GM19239 (cell line): ENCODE data around the gene FAM219A.
"Not testable (repeated sequence)": the region's sequence is repeated elsewhere in the genome, so short reads cannot be mapped to it uniquely, and the experiment has no call there.

ENCODE experiments used
- DNase-seq: peaks from one replicate; pipeline ENCODE4 v3.0.0; 2011; ENCODE audit warnings: low spot score; ENCODE audit not compliant: insufficient read length
- FAIRE-seq: peaks from 2 replicates; lab custom pipeline; 2011; peaks lifted over from hg19 to GRCh38; lab: Jason Lieb, UNC

Gene FAM219A

GRCh38 chr9:34380511-34381315, 77.7 kb downstream of the FAM219A start:
- FAIRE-seq: peak; percentile 81

GRCh38 chr9:34380034-34380510, 78.3 kb downstream of the FAM219A start:
- FAIRE-seq (no peak), DNase-seq (no peak)

More at GRCh38 chr9:34380511-34381315, 77.7 kb downstream of the FAM219A start:
- peak; percentile 82 for DNase-seq

GRCh38 chr9:34379334-34380033, 78.9 kb downstream of the FAM219A start:
- DNase-seq: peak; percentile 79
- FAIRE-seq: peak; percentile 87

GRCh38 chr9:34378376-34379060, 79.9 kb downstream of the FAM219A start:
- FAIRE-seq (no peak), DNase-seq (no peak)

GRCh38 chr9:34377404-34377746, 81.0 kb downstream of the FAM219A start:
- DNase-seq (no peak), FAIRE-seq (no peak)

GRCh38 chr9:34376596-34377403, 81.6 kb downstream of the FAM219A start, which contains the start of gene MYORG:
Gene MYORG (minus strand): TSS chr9:34376898. CDS start chr9:34372943, 3,955 bp downstream.
- DNase-seq (peak; percentile 97), FAIRE-seq (peak; percentile 100)

GRCh38 chr9:34375901-34376595, 82.3 kb downstream of the FAM219A start:
- FAIRE-seq (peak; percentile 84), DNase-seq (peak; percentile 78)

- DNase-seq (no peak), FAIRE-seq (no peak)
Measured at GRCh38 chr9:34374905-34375552, 83.3 kb downstream of the FAM219A start.

- DNase-seq (no peak), FAIRE-seq (no peak)
Measured at GRCh38 chr9:34374339-34374738, 84.0 kb downstream of the FAM219A start.

- FAIRE-seq: no peak
- DNase-seq: no peak
Measured at GRCh38 chr9:34373749-34374148, 84.6 kb downstream of the FAM219A start.

GRCh38 chr9:34372467-34373011, 85.8 kb downstream of the FAM219A start:
- DNase-seq: no peak
- FAIRE-seq: no peak

GRCh38 chr9:34371886-34372466, 86.4 kb downstream of the FAM219A start:
- FAIRE-seq (no peak), DNase-seq (no peak)

- no peak for FAIRE-seq
- no peak for DNase-seq
Measured at GRCh38 chr9:34370970-34371880, 87.1 kb downstream of the FAM219A start.

GRCh38 chr9:34370335-34370969, 87.9 kb downstream of the FAM219A start:
- DNase-seq: no peak
- FAIRE-seq: no peak

GRCh38 chr9:34369636-34370035, 88.7 kb downstream of the FAM219A start:
- FAIRE-seq (no peak), DNase-seq (no peak)

GRCh38 chr9:34368796-34369195, 89.6 kb downstream of the FAM219A start:
- not testable (repeated sequence) for FAIRE-seq, DNase-seq
